GM19463 (cell line): ENCODE measurements around the gene NRIP1.

Experiments
- ATAC-seq: cut with Tn5 transposase; IDR thresholded peaks from one replicate; pipeline ENCODE4 v1.9.1; 2021; ENCODE audit warnings: mild to moderate bottlenecking, moderate library complexity; ENCODE audit not compliant: unreplicated experiment

The NRIP1 gene

DNA sequence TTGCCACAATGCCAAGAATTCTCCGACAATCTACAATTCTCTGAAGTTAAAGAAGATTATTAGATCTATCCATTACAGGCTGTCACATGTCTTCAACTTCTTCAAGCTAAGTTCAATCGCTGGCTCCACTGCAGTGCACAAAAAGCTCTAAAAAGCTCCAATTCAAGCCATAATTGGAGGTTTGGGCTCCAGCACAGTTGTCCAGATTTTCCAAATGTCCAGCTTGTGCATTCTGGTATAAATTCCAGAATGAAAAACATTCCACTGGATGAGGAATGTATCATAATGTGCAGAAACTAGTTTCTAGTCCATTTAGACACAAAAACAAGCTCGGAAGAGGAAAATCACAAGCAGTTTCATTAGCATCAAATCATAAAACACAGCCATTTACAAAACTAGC is 138.6 kb downstream of the NRIP1 start:
- ATAC-seq: no peak

DNA sequence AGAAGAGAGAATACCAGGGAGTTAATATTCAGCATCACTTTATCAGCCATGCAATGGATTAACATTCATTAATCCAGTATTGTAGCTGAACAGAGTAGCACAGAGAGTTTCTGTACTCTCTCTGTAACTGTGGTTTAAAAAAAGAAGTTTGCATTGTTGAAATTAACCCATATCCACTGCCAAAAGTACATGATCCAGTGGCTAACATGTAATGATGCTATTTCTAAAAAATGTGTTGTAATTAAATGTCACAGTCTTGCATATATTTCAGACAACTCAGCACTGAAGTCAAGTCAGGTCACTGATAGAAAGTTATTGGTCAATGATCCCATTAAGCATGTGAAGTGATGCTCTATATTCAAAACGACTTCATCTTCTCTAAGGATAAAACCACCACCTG is 141.3 kb downstream of the NRIP1 start:
- ATAC-seq: no peak

DNA sequence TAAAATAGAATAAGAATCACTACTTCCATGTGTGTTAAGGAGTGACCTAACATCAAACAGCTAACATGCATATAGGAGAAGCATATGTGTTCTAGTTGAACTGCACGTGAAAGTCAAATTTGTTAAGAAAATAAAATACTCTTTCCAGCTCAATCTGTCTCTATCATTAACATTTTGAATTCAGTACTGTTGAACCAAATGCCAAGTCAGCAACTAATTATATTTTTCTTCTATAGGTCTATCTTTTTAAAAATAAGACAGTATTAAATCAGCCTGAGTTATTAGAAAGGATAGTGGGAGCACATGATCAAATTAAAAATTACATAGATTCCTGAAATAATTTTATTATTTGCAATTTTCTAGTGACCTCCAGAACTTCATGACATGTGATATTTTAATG is 141.8 kb downstream of the NRIP1 start:
- ATAC-seq: no peak

DNA sequence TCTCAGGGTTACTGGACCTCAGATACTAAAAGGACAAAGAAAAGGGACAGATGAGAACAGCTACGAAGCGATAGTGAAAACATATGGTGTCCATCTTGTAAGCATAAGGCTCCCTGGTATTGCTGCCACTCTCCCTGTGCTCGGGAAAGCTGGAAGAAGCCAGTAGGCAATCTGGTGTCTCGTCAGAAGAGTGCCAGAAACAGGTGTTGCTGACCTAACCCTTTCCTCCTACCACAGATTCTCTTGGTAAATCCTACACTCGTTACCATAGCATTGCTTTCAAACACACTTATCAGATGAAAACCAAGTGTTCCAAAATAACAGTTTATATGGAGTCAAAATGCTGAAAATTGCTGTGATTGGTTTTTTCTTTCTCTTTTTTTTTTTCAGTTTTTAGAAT is 146.3 kb downstream of the NRIP1 start:
- ATAC-seq: no peak

DNA sequence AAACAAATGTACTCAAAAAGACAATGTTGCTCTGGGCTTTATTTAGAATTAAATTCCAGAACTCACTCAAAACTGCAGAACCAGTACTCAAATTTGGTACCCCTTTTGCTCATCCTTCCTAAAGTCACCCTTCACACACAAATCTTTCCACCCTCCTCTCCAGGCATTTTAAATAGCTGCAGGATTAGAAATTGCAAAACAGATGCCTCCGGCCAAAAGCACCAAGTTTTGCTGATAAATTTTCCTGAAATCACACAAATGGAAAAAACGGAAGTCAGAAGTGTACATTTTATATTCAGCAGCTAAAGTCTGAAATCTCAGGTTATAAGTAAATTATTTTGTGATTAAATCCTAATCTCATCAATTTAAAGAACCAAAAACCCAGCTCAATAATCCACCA is 147.0 kb downstream of the NRIP1 start:
- ATAC-seq: no peak

DNA sequence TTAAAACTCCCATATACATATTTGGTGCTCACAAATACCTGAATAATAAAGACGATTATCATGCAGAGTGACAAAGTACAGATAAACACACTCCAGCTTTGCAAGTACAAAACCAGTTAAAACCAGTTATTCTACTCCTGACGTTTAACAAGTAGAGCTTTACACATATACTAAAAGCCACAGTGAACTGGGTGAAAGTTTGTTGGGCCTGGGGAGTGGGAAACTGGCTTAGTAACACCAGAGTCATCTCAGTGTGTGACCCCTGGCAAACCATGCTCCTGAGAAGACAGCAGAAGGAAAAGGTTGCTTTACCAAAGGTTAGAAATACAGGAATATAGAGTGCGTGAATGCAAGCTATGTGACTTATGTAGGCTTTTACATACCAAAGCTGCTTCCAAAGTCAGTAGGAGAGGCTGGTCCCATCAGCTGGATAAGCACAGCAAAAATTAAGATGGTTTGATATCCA is 148.1 kb downstream of the NRIP1 start:
- ATAC-seq: no peak

DNA sequence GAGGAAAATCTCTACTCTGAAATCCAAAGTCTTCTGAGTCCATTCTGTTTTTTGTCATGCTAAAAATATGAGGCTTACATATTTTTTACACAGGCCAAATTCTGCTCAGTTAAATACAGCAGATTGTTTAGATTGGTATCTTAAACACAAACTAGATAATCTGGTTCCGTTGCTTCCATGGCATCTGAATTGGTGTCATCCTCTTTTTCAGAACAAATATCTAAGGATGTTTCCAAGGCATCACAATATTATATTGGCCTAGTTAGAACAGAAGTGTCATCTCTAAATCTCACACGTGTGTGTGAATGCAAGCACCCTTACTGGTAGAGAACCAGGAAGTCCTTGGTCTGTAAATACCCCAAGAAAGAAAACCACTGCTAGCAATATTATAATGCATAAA is 151.2 kb downstream of the NRIP1 start:
- no peak for ATAC-seq

DNA sequence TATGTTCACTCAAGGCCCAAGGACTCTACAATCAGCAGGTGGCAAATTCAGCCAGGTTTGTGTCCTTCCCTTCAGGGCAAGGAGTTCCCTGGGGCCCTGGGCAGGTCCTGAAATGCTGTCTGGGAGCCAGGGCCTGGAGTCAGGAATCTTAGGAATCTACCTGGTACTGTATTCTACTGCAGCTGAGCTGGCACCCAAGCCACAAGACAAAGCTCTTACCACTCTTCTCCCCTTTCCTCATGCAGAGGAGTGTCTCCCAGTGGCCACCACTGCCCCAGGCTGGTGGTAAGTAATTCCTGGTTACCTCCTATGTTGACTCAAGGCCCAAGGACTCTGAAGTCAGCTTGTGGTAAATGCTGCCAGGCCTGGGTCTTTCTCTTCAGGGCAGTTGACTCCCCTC is 153.4 kb downstream of the NRIP1 start:
- ATAC-seq: no peak
